HCT116 (cell line): ENCODE results near the gene HOXD9. TPM values are rescaled to one million over a fixed set of nuclear protein-coding genes. Genes with fewer than 3 reads are reported as not detected.

Experiments
- ATAC-seq: fragments of 200-7000 bp; cut with Tn5 transposase; 2 replicates; pipeline ENCODE4 v1.9.1; 2020; ENCODE audit warnings: mild to moderate bottlenecking, moderate library complexity
- BruUV-seq: library from RNA; stranded (reverse); fragments of 400-500 nt; replicated peaks from 2 replicates; lab custom pipeline; 2021; lab: Mats Ljungman, UMichigan
- CTCF ChIA-PET: fragments of 300-600 bp; sonication (Branson Sonifier 250); formaldehyde crosslinking; loops from one replicate; lab custom pipeline; 2021; ENCODE audit warnings: antibody characterized with exemption; lab: Charles Lee
- POLR2A ChIA-PET: fragments of 300-600, 350-600 bp; sonication (Branson Sonifier 250); formaldehyde crosslinking; loops from one replicate; lab custom pipeline; 2021; ENCODE audit warnings: antibody characterized with exemption; lab: Charles Lee
- RAD21 ChIA-PET, 2 experiments: fragments of 300-600 bp; sonication (Branson Sonifier 250); formaldehyde crosslinking; loops; one replicate each; lab custom pipeline; 2023; ENCODE audit warnings: low total read pairs in 2 of 2; ENCODE audit not compliant: uncharacterized antibody in 2 of 2, unreplicated experiment in 2 of 2, low non-redundant PET in 1 of 2; lab: Charles Lee
- DNase-seq: peaks from one replicate; pipeline ENCODE4 v3.0.0-alpha.2; 2010; ENCODE audit warnings: low read depth, low spot score
- H2AFZ ChIP-seq: fragments of 200-600 bp; shearing (Covaris generic), sonication (generic); 2 replicates; pipeline ENCODE4 v1.6.1; 2017; ENCODE audit warnings: low read depth, mixed run types, mixed read lengths, antibody characterized with exemption, low read length; ENCODE audit not compliant: poor library complexity, severe bottlenecking
- H3K27ac ChIP-seq: 2 replicates; pipeline ENCODE4 v1.5.1; 2012; ENCODE audit warnings: low read depth, low read length
- H3K27me3 ChIP-seq: fragments of 200-600 bp; sonication (generic); 2 replicates; pipeline ENCODE4 v1.6.1; 2016; ENCODE audit warnings: mixed run types, low read length, mixed read lengths; ENCODE audit not compliant: insufficient read depth
- H3K36me3 ChIP-seq, 2 experiments: fragments of 200-500 bp in 1 of 2; fragments of 200-600 bp in 1 of 2; sonication (Bioruptor generic) in 1 of 2; sonication (generic) in 1 of 2; 2 replicates each; pipeline versions ENCODE4 v1.5.1 to v1.6.1; 2014 to 2016; ENCODE audit warnings: low read length in 2 of 2, inconsistent platforms in 1 of 2, mixed read lengths in 1 of 2, mixed run types in 1 of 2; ENCODE audit not compliant: insufficient read depth in 2 of 2, control insufficient read depth in 1 of 2
- H3K4me1 ChIP-seq, 2 experiments: fragments of 200-600 bp in 1 of 2; sonication (generic) in 1 of 2; 2 replicates each; pipeline versions ENCODE4 v1.5.1 to v1.6.1; 2012 to 2017; ENCODE audit warnings: low read length in 2 of 2, inconsistent platforms in 1 of 2, mild to moderate bottlenecking in 1 of 2, mixed read lengths in 1 of 2, mixed run types in 1 of 2, moderate library complexity in 1 of 2; ENCODE audit not compliant: insufficient read depth in 2 of 2, control insufficient read depth in 1 of 2
- H3K4me2 ChIP-seq: fragments of 200-600 bp; sonication (generic); 2 replicates; pipeline ENCODE4 v1.6.1; 2017; ENCODE audit warnings: mixed run types, low read length, mixed read lengths
- H3K4me3 ChIP-seq, 2 experiments: fragments of 200-600 bp in 1 of 2; sonication (generic) in 1 of 2; replicated peaks in 1 of 2; 2 replicates each; pipeline ENCODE4 v1.5.1; 2011 to 2016; ENCODE audit warnings: low read length in 2 of 2, control low read depth in 1 of 2, low read depth in 1 of 2, mild to moderate bottlenecking in 1 of 2, mixed read lengths in 1 of 2, mixed run types in 1 of 2
- H3K79me2 ChIP-seq: fragments of 200-600 bp; sonication (generic); 2 replicates; pipeline ENCODE4 v1.6.1; 2017; ENCODE audit warnings: mild to moderate bottlenecking, mixed run types, low read length, moderate library complexity, mixed read lengths; ENCODE audit not compliant: insufficient read depth
- H3K9ac ChIP-seq: fragments of 200-600 bp; sonication (generic); 2 replicates; pipeline ENCODE4 v1.6.1; 2016; ENCODE audit warnings: low read length, mixed read lengths
- H3K9me2 ChIP-seq: fragments of 200-600 bp; sonication (generic), shearing (Covaris generic); 2 replicates; pipeline ENCODE4 v1.6.1; 2017; ENCODE audit warnings: mixed run types, mild to moderate bottlenecking, moderate library complexity; ENCODE audit not compliant: insufficient read depth
- H3K9me3 ChIP-seq, 2 experiments: fragments of 200-500 bp in 1 of 2; fragments of 200-600 bp in 1 of 2; sonication (Bioruptor generic) in 1 of 2; sonication (generic) in 1 of 2; 2 replicates each; pipeline ENCODE4 v1.6.1; 2014 to 2017; ENCODE audit warnings: low read length in 2 of 2, mixed read lengths in 2 of 2, inconsistent platforms in 1 of 2, low read depth in 1 of 2, mild to moderate bottlenecking in 1 of 2, mixed run types in 1 of 2, moderate library complexity in 1 of 2; ENCODE audit not compliant: control insufficient read depth in 1 of 2, insufficient read depth in 1 of 2
- H4K20me1 ChIP-seq: fragments of 200-600 bp; sonication (generic), shearing (Covaris generic); 2 replicates; pipeline ENCODE4 v1.6.1; 2017; ENCODE audit warnings: mixed run types, mild to moderate bottlenecking, moderate library complexity; ENCODE audit not compliant: insufficient read depth
- CBX3 ChIP-seq: IDR thresholded peaks from 2 replicates; pipeline ENCODE4 v1.6.1; 2012; ENCODE audit warnings: low read depth
- EGR1 ChIP-seq: IDR thresholded peaks from 2 replicates; pipeline ENCODE4 v1.6.1; 2012; ENCODE audit warnings: low read depth
- EZH2 ChIP-seq: fragments of 200-600 bp; sonication (generic); IDR thresholded peaks from 2 replicates; pipeline ENCODE4 v1.6.1; 2017; ENCODE audit warnings: antibody characterized with exemption, mixed run types
- FOSL1 ChIP-seq: IDR thresholded peaks from 2 replicates; pipeline ENCODE4 v1.6.1; 2012; ENCODE audit warnings: low read depth
- JUND ChIP-seq: IDR thresholded peaks from 2 replicates; pipeline ENCODE4 v1.6.1; 2012
- MAX ChIP-seq: IDR thresholded peaks from 2 replicates; pipeline ENCODE4 v1.6.1; 2012
- RAD21 ChIP-seq: IDR thresholded peaks from 2 replicates; pipeline ENCODE4 v1.6.1; 2012; ENCODE audit warnings: low read depth, mild to moderate bottlenecking
- SIN3A ChIP-seq: IDR thresholded peaks from 2 replicates; pipeline ENCODE4 v1.6.1; 2012; ENCODE audit warnings: low read depth
- ZFX ChIP-seq: fragments of 450-650 bp; IDR thresholded peaks from 2 replicates; pipeline ENCODE4 v1.6.1; 2017
- intact Hi-C: fragments of 100-400 bp; cut with micrococcal nuclease; formaldehyde crosslinking; loops from 2 replicates; pipeline ENCODE4 v1.10.0; 2022
- total RNA-seq: library from RNA; stranded (reverse); gene quantifications from one replicate; pipeline ENCODE4 v1.2.1, GENCODE V29; 2021; ENCODE audit not compliant: unreplicated experiment
- TF ChIP-seq, protein P1 (sequence below), 3 experiments: fragments of 200-600 bp in 1 of 3; sonication (generic) in 1 of 3; IDR thresholded peaks in 2 of 3; conservative IDR thresholded peaks in 1 of 3; 2 replicates each; pipeline ENCODE4 v1.5.1; 2012 to 2017; ENCODE audit warnings: low read depth in 2 of 3, low read length in 2 of 3, antibody characterized with exemption in 1 of 3, borderline replicate concordance in 1 of 3, control low read depth in 1 of 3, mild to moderate bottlenecking in 1 of 3, mixed read lengths in 1 of 3, mixed run types in 1 of 3, moderate library complexity in 1 of 3; ENCODE audit not compliant: insufficient read depth in 1 of 3
- TF ChIP-seq, protein P2 (sequence below): IDR thresholded peaks from 2 replicates; pipeline ENCODE4 v1.6.1; 2012

HOXD9 gene
- total RNA-seq, 1 experiment from 2014 or later: not detected

- TF ChIP-seq ZFX: no peak
- TF ChIP-seq EGR1: no peak
- TF ChIP-seq SIN3A: no peak
- TF ChIP-seq, protein P1, sequence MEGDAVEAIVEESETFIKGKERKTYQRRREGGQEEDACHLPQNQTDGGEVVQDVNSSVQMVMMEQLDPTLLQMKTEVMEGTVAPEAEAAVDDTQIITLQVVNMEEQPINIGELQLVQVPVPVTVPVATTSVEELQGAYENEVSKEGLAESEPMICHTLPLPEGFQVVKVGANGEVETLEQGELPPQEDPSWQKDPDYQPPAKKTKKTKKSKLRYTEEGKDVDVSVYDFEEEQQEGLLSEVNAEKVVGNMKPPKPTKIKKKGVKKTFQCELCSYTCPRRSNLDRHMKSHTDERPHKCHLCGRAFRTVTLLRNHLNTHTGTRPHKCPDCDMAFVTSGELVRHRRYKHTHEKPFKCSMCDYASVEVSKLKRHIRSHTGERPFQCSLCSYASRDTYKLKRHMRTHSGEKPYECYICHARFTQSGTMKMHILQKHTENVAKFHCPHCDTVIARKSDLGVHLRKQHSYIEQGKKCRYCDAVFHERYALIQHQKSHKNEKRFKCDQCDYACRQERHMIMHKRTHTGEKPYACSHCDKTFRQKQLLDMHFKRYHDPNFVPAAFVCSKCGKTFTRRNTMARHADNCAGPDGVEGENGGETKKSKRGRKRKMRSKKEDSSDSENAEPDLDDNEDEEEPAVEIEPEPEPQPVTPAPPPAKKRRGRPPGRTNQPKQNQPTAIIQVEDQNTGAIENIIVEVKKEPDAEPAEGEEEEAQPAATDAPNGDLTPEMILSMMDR (IDR thresholded peaks at IDR 0.05 in 2 of 3, conservative IDR thresholded peaks at IDR 0.05 in 1 of 3; ENCODE audit: borderline replicate concordance in 1 of 3, insufficient read depth in 1 of 3, low read depth in 2 of 3, low read length in 2 of 3): no peak
- TF ChIP-seq JUND: no peak
- TF ChIP-seq EZH2: no peak
- TF ChIP-seq, protein P2, sequence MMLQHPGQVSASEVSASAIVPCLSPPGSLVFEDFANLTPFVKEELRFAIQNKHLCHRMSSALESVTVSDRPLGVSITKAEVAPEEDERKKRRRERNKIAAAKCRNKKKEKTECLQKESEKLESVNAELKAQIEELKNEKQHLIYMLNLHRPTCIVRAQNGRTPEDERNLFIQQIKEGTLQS: no peak
- TF ChIP-seq MAX: no peak
- no peak for TF ChIP-seq FOSL1
- TF ChIP-seq CBX3: no peak
- no peak for TF ChIP-seq RAD21
- Histone ChIP-seq H2AFZ (no peak overlapping the region), H3K4me1 (no peaks in the 10 kb centered on the region), H3K9me3 (no peaks in the 10 kb centered on the region), H3K27ac (no peak overlapping the region), H4K20me1 (no peaks in the 10 kb centered on the region), H3K79me2 (no peaks in the 10 kb centered on the region), H3K9me2 (no peaks in the 10 kb centered on the region), H3K9ac (no peak overlapping the region), H3K4me2 (no peak overlapping the region), H3K4me3 (no peak overlapping the region), H3K27me3 (no peaks in the 10 kb centered on the region), H3K36me3 (no peaks in the 10 kb centered on the region)
- ATAC-seq (no peak), DNase-seq (no peak)
- ChIA-PET POLR2A (interaction anchor here (1.0 kb wide), 1 partner anchor 11 kb away, joined by 3 read pairs; no protein-coding TSS in a partner anchor), CTCF (no interaction called here), RAD21 (no interaction called here)
- intact Hi-C loops: no loop called here
- no TSS peak for BruUV-seq
Measured at GRCh38 chr2:176161825-176162626, 39.5 kb downstream of the HOXD9 start.
